Stimulated activated naive CD8-positive, alpha-beta T cell treated with anti-CD3 and anti-CD28 coated beads, Interleukin-15, Interleukin-2, amounts not matched to agents 100 ng/mL and 50 ng/mL, for 24 hours (primary cell): ENCODE measurements around the gene ATF6.

Experiments
- H3K27ac Mint-ChIP-seq: one replicate; pipeline ENCODE4 v1.8.0; 2021; ENCODE audit warnings: mild to moderate bottlenecking, mixed read lengths
- H3K27me3 Mint-ChIP-seq: one replicate; pipeline ENCODE4 v1.8.0; 2021; ENCODE audit warnings: mixed read lengths
- H3K36me3 Mint-ChIP-seq: one replicate; pipeline ENCODE4 v1.8.0; 2021; ENCODE audit warnings: low read depth, mixed read lengths
- H3K4me1 Mint-ChIP-seq: one replicate; pipeline ENCODE4 v1.8.0; 2021; ENCODE audit warnings: low read depth, mixed read lengths
- H3K4me3 Mint-ChIP-seq: one replicate; pipeline ENCODE4 v1.8.0; 2021; ENCODE audit warnings: mild to moderate bottlenecking, mixed read lengths
- H3K9me3 Mint-ChIP-seq: one replicate; pipeline ENCODE4 v1.8.0; 2021; ENCODE audit warnings: mixed read lengths

ATF6 gene

DNA sequence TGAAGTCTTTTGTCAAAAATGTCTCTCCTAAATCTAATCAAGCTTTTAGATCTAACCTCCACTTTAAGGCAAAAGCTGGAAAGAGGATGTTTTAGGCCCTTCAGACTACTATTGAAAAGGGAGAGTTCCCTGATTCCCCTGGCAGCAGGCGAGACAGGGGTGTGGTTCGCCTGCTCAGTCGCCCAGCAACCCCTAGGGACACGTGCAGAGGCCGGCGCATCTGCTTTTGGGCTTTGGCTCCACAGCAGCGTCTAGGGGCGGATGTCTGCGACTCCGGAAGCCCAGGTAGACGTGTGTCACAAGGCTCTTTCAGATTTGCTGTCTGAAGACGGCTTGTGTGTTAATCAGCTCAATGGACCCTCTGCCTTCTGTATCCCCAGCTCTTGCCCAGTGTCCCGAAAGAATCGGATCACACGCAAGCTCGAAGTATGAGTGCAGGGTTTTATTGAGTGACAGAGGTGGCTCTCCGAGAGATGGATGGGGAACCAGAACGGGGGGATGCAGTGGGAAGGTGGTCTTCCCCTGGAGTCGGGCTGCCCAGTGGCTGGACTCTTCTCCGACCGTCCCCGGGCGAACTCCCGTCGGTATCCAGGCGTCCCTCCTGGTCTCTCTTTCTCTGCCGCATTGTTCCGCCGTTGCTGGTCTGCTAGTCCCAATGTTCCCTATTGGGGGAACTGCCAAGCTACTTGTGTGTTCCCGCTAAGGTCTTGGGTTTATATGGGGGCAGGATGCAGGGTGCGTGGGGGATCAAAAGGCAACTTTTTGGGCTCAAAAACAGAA is 212.1 kb downstream of the ATF6 start:
- no peak overlapping the region for H3K27ac Mint-ChIP-seq
- H3K27me3 Mint-ChIP-seq: no peaks in the 10 kb centered on the region
- no peaks in the 10 kb centered on the region for H3K36me3 Mint-ChIP-seq
- H3K9me3 Mint-ChIP-seq: no peaks in the 10 kb centered on the region
- H3K4me3 Mint-ChIP-seq: no peak overlapping the region
- no peaks in the 10 kb centered on the region for H3K4me1 Mint-ChIP-seq

- Mint-ChIP-seq H3K4me1 (no peaks in the 10 kb centered on the region), H3K36me3 (no peaks in the 10 kb centered on the region), H3K9me3 (no peaks in the 10 kb centered on the region), H3K4me3 (no peak overlapping the region), H3K27ac (no peak overlapping the region), H3K27me3 (no peaks in the 10 kb centered on the region)
Measured at GRCh38 chr1:161981126-161981525, 215.0 kb downstream of the ATF6 start.

DNA sequence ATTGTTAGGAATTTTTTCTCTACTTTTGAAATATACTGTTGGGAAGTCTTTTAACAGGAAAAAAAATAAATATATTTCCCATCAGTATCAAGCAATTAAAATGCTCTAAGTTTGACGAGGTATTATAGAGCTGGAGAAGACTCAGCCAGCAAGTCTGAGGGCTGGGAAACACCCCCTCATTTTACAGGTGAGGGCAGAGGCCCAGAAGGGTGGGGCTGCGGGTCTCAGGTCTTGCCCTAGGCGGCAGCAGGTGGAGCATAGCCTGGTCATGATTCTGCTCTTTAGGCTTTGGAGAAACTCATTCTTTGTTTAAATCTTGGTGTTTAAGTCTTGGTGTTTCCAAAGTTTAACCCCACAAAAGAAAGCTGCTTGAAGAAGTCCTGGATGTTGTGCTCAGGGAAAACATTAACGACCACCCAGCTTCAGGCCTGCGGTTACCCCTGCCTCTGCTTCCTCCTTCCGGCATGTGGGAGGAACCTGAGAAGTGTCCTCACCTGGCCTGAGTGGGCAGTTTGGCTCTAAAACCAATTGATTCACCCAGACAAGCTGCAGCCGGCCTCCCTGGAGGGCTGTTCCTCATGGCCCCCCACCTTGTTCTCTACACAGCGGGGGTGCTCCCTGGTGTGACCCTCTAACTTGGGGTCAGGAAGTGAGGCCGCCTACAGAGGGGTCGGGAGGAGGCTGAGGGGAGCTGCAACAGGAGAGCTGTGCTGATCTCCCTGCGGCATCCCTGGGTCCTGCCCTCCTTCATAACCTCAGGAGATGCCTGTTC is 215.8 kb downstream of the ATF6 start:
- Mint-ChIP-seq H3K27ac (no peak overlapping the region), H3K4me1 (no peaks in the 10 kb centered on the region), H3K9me3 (no peaks in the 10 kb centered on the region), H3K36me3 (no peaks in the 10 kb centered on the region), H3K27me3 (no peaks in the 10 kb centered on the region), H3K4me3 (no peak overlapping the region)

GRCh38 chr1:161982507-161982895 is 216.4 kb downstream of the ATF6 start:
- H3K36me3 Mint-ChIP-seq: no peaks in the 10 kb centered on the region
- H3K27ac Mint-ChIP-seq: no peak overlapping the region
- no peaks in the 10 kb centered on the region for H3K27me3 Mint-ChIP-seq

DNA sequence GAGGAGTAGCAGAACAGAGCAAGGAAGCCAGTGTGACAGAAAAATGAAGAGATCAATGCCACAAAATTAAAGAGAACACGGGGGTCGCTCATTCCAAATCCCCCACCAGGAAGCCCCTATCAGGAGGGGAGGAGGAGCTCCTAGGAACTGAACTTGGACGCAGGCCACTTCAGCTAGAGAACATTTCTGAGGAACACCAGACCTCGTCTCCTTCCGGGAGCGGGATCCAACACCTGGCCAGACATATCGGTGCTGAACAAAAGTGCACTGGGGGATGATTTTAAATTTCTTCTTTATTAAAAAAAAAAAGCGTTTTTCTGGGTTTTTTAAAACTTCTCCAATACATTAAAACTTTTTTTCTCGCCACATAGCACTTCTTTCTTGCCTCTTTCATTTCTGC is 216.8 kb downstream of the ATF6 start:
- Mint-ChIP-seq H3K4me3 (no peak overlapping the region), H3K27me3 (no peaks in the 10 kb centered on the region), H3K27ac (no peak overlapping the region), H3K36me3 (no peaks in the 10 kb centered on the region), H3K9me3 (peaks cover 4% of the 10 kb centered on the region), H3K4me1 (no peaks in the 10 kb centered on the region)

More at GRCh38 chr1:161982507-161982895, 216.4 kb downstream of the ATF6 start:
- Mint-ChIP-seq H3K4me1 (no peaks in the 10 kb centered on the region), H3K9me3 (peaks cover 4% of the 10 kb centered on the region), H3K4me3 (no peak overlapping the region)

DNA sequence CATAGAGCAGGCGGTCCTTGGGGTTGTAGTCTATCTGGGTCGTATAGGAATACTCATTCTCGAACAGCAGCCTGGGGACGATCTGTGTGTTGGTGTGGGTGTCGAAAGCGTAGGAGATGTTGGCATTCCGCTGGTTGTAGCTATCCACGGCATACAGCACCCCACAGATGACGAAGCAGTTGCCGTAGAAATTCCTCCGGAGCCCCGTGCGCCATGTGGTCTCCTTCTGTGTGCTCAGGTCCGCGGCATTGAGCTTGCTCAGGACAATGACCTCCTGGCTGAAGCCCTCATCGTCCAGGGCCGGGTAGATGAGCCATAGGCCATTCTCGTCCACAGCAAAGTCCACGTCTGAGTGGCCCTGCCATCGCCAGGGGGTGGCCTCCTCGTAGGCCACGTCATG is 217.6 kb downstream of the ATF6 start:
- Mint-ChIP-seq H3K36me3 (no peaks in the 10 kb centered on the region), H3K9me3 (peaks cover 4% of the 10 kb centered on the region), H3K4me1 (no peaks in the 10 kb centered on the region), H3K27ac (no peak overlapping the region), H3K27me3 (no peaks in the 10 kb centered on the region), H3K4me3 (no peak overlapping the region)

- Mint-ChIP-seq H3K9me3 (peaks cover 4% of the 10 kb centered on the region), H3K27ac (no peak overlapping the region), H3K27me3 (no peaks in the 10 kb centered on the region), H3K4me3 (no peak overlapping the region), H3K36me3 (no peaks in the 10 kb centered on the region), H3K4me1 (no peaks in the 10 kb centered on the region)
Measured at GRCh38 chr1:161985301-161985822, 219.2 kb downstream of the ATF6 start.

DNA sequence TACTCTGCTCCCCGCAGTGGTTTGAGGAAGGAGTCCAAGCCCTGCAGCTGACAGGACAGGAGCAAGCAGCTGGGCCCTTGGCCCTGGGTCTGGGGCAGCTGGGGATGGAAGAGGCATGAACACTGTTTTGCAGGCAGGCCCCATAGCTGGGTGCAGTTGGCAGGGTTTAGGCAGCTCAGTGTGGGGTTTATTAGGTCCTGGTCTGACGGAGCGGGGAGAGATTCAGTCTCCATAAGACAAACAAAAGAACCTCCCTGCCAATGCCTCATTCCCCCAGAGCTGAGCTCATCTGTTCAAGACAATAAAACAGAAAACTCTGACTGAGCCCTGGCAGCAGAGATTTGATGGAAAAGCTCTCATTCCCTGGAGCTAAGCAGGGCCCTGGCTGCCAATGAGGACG is 220.2 kb downstream of the ATF6 start:
- Mint-ChIP-seq H3K4me3 (no peak overlapping the region), H3K9me3 (peaks cover 4% of the 10 kb centered on the region), H3K4me1 (no peaks in the 10 kb centered on the region), H3K36me3 (no peaks in the 10 kb centered on the region), H3K27me3 (no peaks in the 10 kb centered on the region), H3K27ac (no peak overlapping the region)

- Mint-ChIP-seq H3K27ac (no peak overlapping the region), H3K4me3 (no peak overlapping the region), H3K27me3 (no peaks in the 10 kb centered on the region), H3K4me1 (no peaks in the 10 kb centered on the region), H3K36me3 (no peaks in the 10 kb centered on the region), H3K9me3 (peaks cover 4% of the 10 kb centered on the region)
Measured at GRCh38 chr1:161987303-161987702, 221.2 kb downstream of the ATF6 start.

GRCh38 chr1:161987872-161988271 is 221.8 kb downstream of the ATF6 start:
- H3K36me3 Mint-ChIP-seq: no peaks in the 10 kb centered on the region
- H3K4me3 Mint-ChIP-seq: no peak overlapping the region
- no peaks in the 10 kb centered on the region for H3K27me3 Mint-ChIP-seq
- no peak overlapping the region for H3K27ac Mint-ChIP-seq
- peaks cover 4% of the 10 kb centered on the region for H3K9me3 Mint-ChIP-seq
- H3K4me1 Mint-ChIP-seq: no peaks in the 10 kb centered on the region

DNA sequence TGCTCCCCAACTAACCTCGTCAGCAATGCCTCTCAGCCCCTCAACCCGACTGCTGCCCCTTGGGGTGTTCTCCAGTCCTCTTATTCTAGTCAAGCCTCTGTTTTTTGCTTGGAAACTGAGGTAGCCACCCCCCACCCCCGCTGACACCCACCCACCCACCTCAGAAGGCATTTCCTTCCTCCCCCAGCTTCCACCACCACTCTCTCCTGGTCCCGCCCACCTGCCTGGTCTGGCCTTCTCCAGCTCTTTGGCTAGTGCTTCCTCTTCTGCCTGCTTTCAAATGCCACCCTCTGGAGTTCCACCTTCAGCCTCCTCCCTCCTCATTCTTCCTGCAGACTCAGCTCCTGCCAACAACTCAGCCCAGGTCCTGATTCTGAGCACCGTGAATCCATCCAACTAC is 222.3 kb downstream of the ATF6 start:
- H3K27ac Mint-ChIP-seq: no peak overlapping the region
- no peaks in the 10 kb centered on the region for H3K36me3 Mint-ChIP-seq
- H3K27me3 Mint-ChIP-seq: no peaks in the 10 kb centered on the region
- H3K4me1 Mint-ChIP-seq: no peaks in the 10 kb centered on the region
- H3K4me3 Mint-ChIP-seq: no peak overlapping the region
- H3K9me3 Mint-ChIP-seq: peaks cover 4% of the 10 kb centered on the region

GRCh38 chr1:161989108-161989507 is 223.0 kb downstream of the ATF6 start:
- Mint-ChIP-seq H3K4me1 (no peaks in the 10 kb centered on the region), H3K27ac (no peak overlapping the region), H3K9me3 (peaks cover 4% of the 10 kb centered on the region), H3K36me3 (no peaks in the 10 kb centered on the region), H3K4me3 (no peak overlapping the region), H3K27me3 (no peaks in the 10 kb centered on the region)

GRCh38 chr1:161989786-161990185 is 223.7 kb downstream of the ATF6 start:
- H3K4me1 Mint-ChIP-seq: no peaks in the 10 kb centered on the region
- H3K27me3 Mint-ChIP-seq: no peaks in the 10 kb centered on the region
- H3K36me3 Mint-ChIP-seq: no peaks in the 10 kb centered on the region
- peaks cover 4% of the 10 kb centered on the region for H3K9me3 Mint-ChIP-seq
- no peak overlapping the region for H3K4me3 Mint-ChIP-seq
- H3K27ac Mint-ChIP-seq: no peak overlapping the region

DNA sequence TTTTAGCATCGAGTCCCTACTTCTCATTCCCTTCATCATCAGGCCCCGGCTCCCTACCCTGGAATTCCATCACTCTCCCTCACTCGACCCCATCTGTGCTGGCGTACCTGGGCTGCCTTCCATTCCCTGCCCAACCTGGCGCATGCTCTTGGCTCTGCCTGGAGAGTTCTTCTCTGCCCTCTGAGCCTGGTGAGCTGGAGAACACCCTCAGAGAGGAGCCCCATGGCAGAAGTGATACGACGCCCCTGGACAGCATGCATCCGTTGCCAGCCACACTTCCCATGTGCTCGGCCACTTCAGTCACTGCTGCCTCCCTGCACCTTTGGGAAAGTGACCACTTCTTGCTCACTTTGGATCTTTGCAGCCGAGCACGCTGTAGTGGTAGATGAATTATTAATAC is 227.5 kb downstream of the ATF6 start:
- no peak overlapping the region for H3K4me3 Mint-ChIP-seq

DNA sequence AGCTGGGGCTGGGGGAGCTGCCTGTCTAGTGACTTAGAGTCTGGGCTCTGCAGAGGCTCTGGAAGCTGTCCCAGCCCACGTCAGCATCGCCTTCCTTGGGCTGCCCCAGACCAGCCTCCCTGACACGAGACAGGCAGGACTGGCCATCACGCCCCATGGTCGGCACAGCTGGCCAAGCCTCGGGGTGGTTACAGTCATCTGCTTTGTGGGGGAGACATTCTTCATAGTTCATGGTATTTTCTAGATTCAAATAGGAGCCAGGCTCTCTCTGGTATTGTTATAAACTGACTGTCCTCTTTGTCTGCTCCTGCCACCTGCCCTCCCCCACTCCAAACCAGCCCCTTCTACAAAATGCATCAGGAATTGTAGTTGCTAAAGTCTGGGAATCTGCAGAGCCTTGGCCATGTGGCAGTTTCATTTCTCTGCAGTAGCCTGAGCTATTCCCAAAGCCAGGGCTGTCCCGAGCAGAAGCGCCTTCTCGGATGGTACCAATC is 228.1 kb downstream of the ATF6 start:
- H3K4me3 Mint-ChIP-seq: no peak overlapping the region
- no peaks in the 10 kb centered on the region for H3K27me3 Mint-ChIP-seq
- H3K27ac Mint-ChIP-seq: no peak overlapping the region
- H3K9me3 Mint-ChIP-seq: no peaks in the 10 kb centered on the region
- no peaks in the 10 kb centered on the region for H3K36me3 Mint-ChIP-seq
- no peaks in the 10 kb centered on the region for H3K4me1 Mint-ChIP-seq

More for the DNA sequence above, 227.5 kb downstream of the ATF6 start:
- Mint-ChIP-seq H3K27ac (no peak overlapping the region), H3K9me3 (no peaks in the 10 kb centered on the region), H3K27me3 (no peaks in the 10 kb centered on the region), H3K36me3 (no peaks in the 10 kb centered on the region), H3K4me1 (no peaks in the 10 kb centered on the region)
